HG03103 (cell line): ENCODE data around the gene DNAJB5.
"Not testable (repeated sequence)": the region's sequence is repeated elsewhere in the genome, so short reads cannot be mapped to it uniquely, and the experiment has no call there.

Source experiments
- ATAC-seq: cut with Tn5 transposase; IDR thresholded peaks from one replicate; pipeline ENCODE4 v1.9.1; 2021; ENCODE audit warnings: low read depth; ENCODE audit not compliant: unreplicated experiment

Gene DNAJB5

GRCh38 chr9:34989003-34989945 lies at the start of gene DNAJB5:
DNAJB5 (plus strand) TSS chr9:34989745; CDS start chr9:34990631, 886 bp downstream.
- ATAC-seq = peak; percentile 71

GRCh38 chr9:34939989-34940388 lies 49.6 kb upstream of the DNAJB5 start:
- not testable (repeated sequence) for ATAC-seq

DNA sequence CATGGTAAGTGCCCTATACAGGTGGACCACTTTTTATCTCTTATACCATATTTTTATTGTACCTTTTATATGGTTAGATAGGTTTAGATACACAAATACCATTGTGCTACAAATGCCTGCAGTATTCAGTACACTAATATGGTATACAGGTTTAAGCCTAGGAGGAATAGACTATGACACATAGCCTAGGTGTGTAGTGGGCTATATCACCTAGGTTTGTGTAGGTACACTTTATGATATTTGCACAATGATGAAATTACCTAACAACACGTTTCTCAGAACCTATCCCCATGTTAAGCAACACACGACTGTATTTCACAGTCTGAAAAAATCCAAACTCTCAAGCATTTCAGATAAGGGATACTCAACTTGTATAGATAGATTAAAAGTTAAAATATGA lies 41.1 kb upstream of the DNAJB5 start:
- no peak for ATAC-seq

DNA sequence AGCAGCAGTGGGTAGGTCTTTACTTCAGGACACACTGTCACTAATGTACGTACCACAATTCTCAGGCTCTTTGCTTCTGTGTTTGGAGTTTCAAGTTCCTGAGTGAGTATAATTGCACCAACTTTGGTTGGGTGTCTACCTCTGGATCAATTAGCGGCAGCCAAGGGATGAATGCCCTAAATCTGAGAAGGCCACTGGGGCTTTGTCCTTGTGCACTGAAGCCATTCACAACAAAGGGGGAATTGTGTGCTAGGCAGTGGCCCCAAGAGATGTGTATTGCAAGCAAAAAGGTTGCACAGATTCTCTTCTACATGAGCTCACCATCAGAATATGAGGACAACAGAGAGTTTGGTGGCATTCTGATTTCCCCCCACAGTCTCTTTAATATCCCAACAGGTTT lies 35.3 kb upstream of the DNAJB5 start:
- no peak for ATAC-seq

DNA sequence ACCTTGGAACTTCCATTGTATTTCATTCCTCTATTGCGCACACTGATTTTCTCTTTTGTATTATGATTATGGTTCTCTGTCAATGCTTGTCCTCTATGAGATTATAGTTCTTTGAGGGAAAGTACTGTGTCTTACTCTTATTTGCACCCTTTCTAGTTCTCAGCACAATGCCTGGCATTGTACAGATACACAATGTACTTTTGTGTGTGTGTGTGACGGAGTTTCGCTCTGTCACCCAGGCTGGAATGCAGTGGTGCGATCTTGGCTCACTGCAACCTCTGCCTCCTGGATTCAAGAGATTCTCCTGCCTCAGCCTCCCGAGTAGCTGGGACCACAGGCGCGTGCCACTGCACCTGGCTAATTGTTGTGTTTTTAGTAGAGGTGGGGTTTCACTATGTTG lies 33.5 kb upstream of the DNAJB5 start:
- not testable (repeated sequence) for ATAC-seq

- no peak for ATAC-seq
These were observed 32.9 kb upstream of the DNAJB5 start for GRCh38 chr9:34956648-34957047.

DNA sequence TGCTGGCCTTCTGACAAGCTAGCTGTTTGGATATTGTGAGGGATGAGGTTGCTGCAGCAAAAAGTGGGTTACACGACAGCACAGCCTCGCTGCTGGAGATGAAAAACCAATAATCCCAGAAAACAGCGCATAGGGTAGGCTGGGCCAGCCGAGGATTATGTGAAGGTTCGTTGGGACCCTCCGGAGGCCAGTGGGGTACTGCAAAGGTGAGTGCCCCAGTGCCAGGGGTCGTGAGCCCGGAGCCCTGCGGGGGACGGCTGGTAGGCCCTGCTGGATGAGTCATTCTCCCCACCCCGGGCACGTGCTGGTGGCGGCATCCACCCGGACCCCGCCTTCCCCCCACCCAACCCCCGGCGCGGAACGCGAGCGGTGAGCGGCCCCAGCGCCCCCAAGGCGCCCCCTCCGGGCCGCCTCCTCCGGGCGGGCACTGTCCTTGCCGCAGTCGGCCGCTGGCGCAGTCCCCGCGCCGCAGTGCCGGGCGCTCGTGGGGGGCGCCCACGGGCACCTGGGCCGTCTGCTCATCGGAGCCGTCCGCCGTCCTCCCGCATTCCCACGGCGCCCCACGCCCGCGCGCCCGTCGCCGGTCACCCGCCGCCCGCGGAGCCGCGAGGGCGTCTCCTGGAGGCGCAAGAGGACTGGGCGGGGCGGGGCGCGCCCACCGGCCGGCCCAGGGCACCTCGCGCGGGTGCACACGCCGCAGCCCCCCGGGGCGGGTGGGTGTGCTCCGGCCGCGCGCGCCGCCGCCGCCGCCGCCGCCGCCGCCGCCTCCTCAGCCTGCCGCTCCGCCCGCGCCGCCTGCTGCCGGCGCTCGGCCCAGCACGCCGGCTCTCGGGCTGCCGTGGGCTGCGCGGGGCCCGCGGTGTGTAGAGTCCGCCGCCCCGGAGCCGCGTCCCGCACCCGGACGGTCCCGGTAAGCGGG lies 31.8 kb upstream of the DNAJB5 start, which contains the start of gene PHF24:
Gene PHF24 (plus strand): TSS at position 794 of the 919 bp plus-strand sequence. CDS start 13,014 bp downstream, outside the sequence.
- ATAC-seq = no peak

DNA sequence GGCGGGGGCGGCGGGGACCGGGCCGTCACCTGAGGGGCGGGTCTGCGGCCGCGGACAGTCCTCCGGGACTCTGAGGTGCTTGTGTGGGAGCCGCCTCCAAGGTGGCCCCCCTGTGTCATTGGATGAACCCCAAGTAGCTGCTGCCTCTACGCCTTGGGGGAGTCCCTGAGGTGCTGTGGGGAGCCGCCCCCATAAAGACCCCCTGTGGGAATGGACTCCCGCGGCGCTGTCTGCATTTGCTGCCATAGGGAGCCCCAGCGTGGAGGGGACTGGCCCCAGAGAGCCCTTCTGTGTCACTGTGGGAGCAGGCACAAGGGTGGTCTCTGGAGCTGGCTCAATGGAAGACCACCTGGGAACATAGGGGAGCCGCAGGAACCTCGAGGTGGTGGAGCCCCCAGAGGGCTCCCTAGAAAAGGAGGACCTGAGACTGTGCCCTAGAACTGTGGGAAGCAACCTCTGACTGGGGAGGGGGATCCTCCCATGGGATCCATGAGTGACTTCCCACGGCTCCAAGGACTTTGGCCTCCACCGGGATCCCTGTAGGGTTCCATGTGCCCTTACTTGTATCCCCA lies 31.0 kb upstream of the DNAJB5 start:
- no peak for ATAC-seq

GRCh38 chr9:34959461-34959860 lies 30.1 kb upstream of the DNAJB5 start:
- no peak for ATAC-seq

GRCh38 chr9:34961574-34962490 lies 27.7 kb upstream of the DNAJB5 start:
- ATAC-seq = no peak

GRCh38 chr9:34962546-34962945 lies 27.0 kb upstream of the DNAJB5 start:
- no peak for ATAC-seq

DNA sequence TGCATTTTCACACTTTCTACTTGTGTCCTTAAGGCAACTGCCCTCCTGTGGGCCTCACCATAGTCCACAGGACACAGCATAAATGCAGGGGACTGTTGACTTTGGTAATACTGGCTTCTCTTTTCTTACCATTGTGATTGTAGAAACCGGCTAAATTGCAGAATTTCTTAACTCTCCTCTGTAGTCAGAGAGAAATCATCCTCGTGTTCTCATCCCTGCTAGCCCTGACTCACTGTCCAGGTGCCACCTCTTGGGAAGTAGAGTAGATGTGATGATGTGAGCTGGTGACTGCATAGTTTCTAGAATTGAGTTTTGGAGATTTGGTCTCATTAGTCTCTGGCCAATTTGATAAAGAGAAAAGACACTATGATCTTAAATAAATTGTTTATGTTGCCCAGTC lies 26.0 kb upstream of the DNAJB5 start:
- no peak for ATAC-seq

- no peak for ATAC-seq
These were observed 25.1 kb upstream of the DNAJB5 start for GRCh38 chr9:34964458-34964857.

- no peak for ATAC-seq
These were observed 18.3 kb upstream of the DNAJB5 start for GRCh38 chr9:34971146-34971811.

DNA sequence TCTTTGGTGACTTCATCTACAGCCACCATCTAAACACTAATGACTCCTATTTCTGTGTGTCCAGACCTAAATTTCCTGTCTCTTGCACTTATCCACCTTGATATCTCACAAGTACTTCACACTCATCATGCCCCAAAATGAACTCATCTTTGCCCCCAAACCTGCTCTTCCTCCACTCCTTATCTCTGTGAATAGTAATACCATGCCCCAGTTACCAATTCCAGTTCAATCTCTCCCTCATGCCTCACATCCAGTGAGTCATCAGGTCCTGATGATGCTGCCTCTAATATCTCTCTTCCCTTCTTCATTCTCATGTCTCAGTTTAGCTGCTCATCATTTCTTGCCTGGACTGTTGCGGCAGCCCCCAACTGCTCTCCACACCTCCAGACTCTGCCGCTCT lies 14.9 kb upstream of the DNAJB5 start:
- no peak for ATAC-seq

GRCh38 chr9:34976441-34976840 lies 13.1 kb upstream of the DNAJB5 start:
- no peak for ATAC-seq

- ATAC-seq = no peak
These were observed 12.6 kb upstream of the DNAJB5 start for GRCh38 chr9:34976992-34977391.

- no peak for ATAC-seq
These were observed 9.3 kb upstream of the DNAJB5 start for GRCh38 chr9:34980181-34980761.

DNA sequence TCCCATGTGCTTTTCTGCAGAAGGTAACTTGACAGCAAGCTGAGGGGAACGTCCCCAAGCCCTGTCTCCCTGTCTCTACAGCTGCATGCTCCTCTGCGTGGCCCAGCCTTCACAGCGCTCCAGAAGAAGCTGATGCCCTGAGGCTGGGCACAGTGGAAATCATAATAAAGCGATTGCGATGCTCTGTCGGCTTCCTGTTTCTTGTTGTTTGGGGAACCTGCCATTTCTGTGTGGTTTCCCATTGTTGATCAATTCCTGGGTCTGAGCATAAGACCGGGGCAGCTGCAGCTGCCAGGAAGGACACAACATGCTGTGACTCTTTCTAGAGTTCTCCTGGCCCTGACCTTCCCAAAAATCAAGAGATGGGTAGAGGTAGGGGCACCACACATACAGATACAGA lies 7.2 kb upstream of the DNAJB5 start:
- ATAC-seq = no peak
